IMR-90 (cell line): ENCODE data around the gene PAQR7. TPM values are rescaled to one million over a fixed set of nuclear protein-coding genes. Genes with fewer than 3 reads are reported as not detected.
A peak's percentile ranks its signal among the peaks of the same experiment; 100 is the strongest.

Experiments
- ATAC-seq: fragments of 200-7000 bp; cut with Tn5 transposase; 2 replicates; pipeline ENCODE4 v1.9.1; 2020; ENCODE audit warnings: low read depth, mild to moderate bottlenecking, moderate library complexity
- BruUV-seq: library from RNA; stranded (reverse); fragments of 400-500 nt; replicated peaks from 2 replicates; lab custom pipeline; 2021; lab: Mats Ljungman, UMichigan
- CTCF ChIA-PET: fragments of 300-600 bp; formaldehyde crosslinking; extraction: SDS; loops from one replicate; lab custom pipeline; 2021; ENCODE audit warnings: antibody characterized with exemption; lab: Yijun Ruan, JAX
- POLR2A ChIA-PET: fragments of 300-600 bp; sonication (Branson Sonifier 250); formaldehyde crosslinking; loops from one replicate; lab custom pipeline; 2022; ENCODE audit warnings: antibody characterized with exemption; ENCODE audit not compliant: unreplicated experiment; lab: Charles Lee
- DNase-seq: peaks from one replicate; pipeline ENCODE4 v3.0.0; 2013
- H2AFZ ChIP-seq: replicated peaks from 2 replicates; pipeline ENCODE3; 2013; ENCODE audit warnings: low read length, mild to moderate bottlenecking; ENCODE audit not compliant: poor library complexity
- H2AK5ac ChIP-seq: 2 replicates; pipeline ENCODE4 v1.6.1; 2013; ENCODE audit warnings: low read depth, low read length, inconsistent platforms
- H2AK9ac ChIP-seq: replicated peaks from 2 replicates; pipeline ENCODE3; 2013; ENCODE audit warnings: mild to moderate bottlenecking, low read depth, low read length, moderate library complexity; ENCODE audit not compliant: poor library complexity
- H2BK120ac ChIP-seq: 2 replicates; pipeline ENCODE4 v1.6.1; 2013; ENCODE audit warnings: low read depth, low read length, inconsistent platforms
- H2BK15ac ChIP-seq: 3 replicates; pipeline ENCODE4 v1.6.1; 2013; ENCODE audit warnings: low read depth, low read length, inconsistent platforms
- H2BK20ac ChIP-seq: 2 replicates; pipeline ENCODE4 v1.6.1; 2013; ENCODE audit warnings: low read depth, mild to moderate bottlenecking, inconsistent platforms, low read length, moderate library complexity
- H2BK5ac ChIP-seq: 2 replicates; pipeline ENCODE4 v1.6.1; 2013; ENCODE audit warnings: mild to moderate bottlenecking, low read depth, low read length, inconsistent platforms; ENCODE audit not compliant: poor library complexity, severe bottlenecking
- H3K14ac ChIP-seq: replicated peaks from 2 replicates; pipeline ENCODE4 v1.6.1; 2013; ENCODE audit warnings: low read depth, low read length, inconsistent platforms
- H3K18ac ChIP-seq: 2 replicates; pipeline ENCODE4 v1.6.1; 2013; ENCODE audit warnings: low read depth, low read length, control low read depth
- H3K23ac ChIP-seq: 2 replicates; pipeline ENCODE4 v1.6.1; 2013; ENCODE audit warnings: low read depth, low read length, inconsistent platforms
- H3K27ac ChIP-seq: 2 replicates; pipeline ENCODE4 v1.5.1; 2013; ENCODE audit warnings: mild to moderate bottlenecking, control low read depth, low read length; ENCODE audit not compliant: insufficient read depth
- H3K27me3 ChIP-seq: 2 replicates; pipeline ENCODE4 v1.6.1; 2013; ENCODE audit warnings: low read length; ENCODE audit not compliant: control insufficient read depth, insufficient read depth
- H3K36me3 ChIP-seq: 2 replicates; pipeline ENCODE4 v1.6.1; 2013; ENCODE audit warnings: low read length, mixed read lengths; ENCODE audit not compliant: control insufficient read depth, insufficient read depth
- H3K4ac ChIP-seq: 2 replicates; pipeline ENCODE4 v1.6.1; 2013; ENCODE audit warnings: low read depth, low read length, inconsistent platforms
- H3K4me1 ChIP-seq: 2 replicates; pipeline ENCODE4 v1.6.1; 2013; ENCODE audit warnings: low read length, mixed read lengths; ENCODE audit not compliant: control insufficient read depth, insufficient read depth
- H3K4me2 ChIP-seq: 2 replicates; pipeline ENCODE4 v1.6.1; 2013; ENCODE audit warnings: low read depth, mild to moderate bottlenecking, control low read depth, low read length, moderate library complexity
- H3K4me3 ChIP-seq: 2 replicates; pipeline ENCODE4 v1.5.1; 2013; ENCODE audit warnings: low read depth, mild to moderate bottlenecking, control low read depth, low read length, moderate library complexity; ENCODE audit not compliant: insufficient read depth
- H3K56ac ChIP-seq: 2 replicates; pipeline ENCODE4 v1.6.1; 2013; ENCODE audit warnings: low read length, inconsistent platforms; ENCODE audit not compliant: insufficient read depth; ENCODE audit errors: extremely low read depth
- H3K79me1 ChIP-seq, 2 experiments: 2 replicates each; pipeline ENCODE4 v1.6.1; 2013; ENCODE audit warnings: low read length in 2 of 2, inconsistent platforms in 1 of 2, low read depth in 1 of 2
- H3K9ac ChIP-seq: 2 replicates; pipeline ENCODE4 v1.6.1; 2013; ENCODE audit warnings: low read depth, low read length, control low read depth
- H3K9me1 ChIP-seq: 2 replicates; pipeline ENCODE4 v1.6.1; 2013; ENCODE audit warnings: low read length, inconsistent platforms; ENCODE audit not compliant: insufficient read depth
- H3K9me3 ChIP-seq: 2 replicates; pipeline ENCODE4 v1.6.1; 2013; ENCODE audit warnings: low read length; ENCODE audit not compliant: control insufficient read depth, insufficient read depth
- H4K20me1 ChIP-seq: 2 replicates; pipeline ENCODE4 v1.6.1; 2013; ENCODE audit warnings: low read length, inconsistent platforms; ENCODE audit not compliant: insufficient read depth
- H4K5ac ChIP-seq: 2 replicates; pipeline ENCODE4 v1.6.1; 2013; ENCODE audit warnings: mild to moderate bottlenecking, low read depth, low read length, control low read depth
- H4K8ac ChIP-seq, 2 experiments: 2 replicates each; pipeline ENCODE4 v1.6.1; 2013; ENCODE audit warnings: low read depth in 2 of 2, low read length in 2 of 2, control low read depth in 1 of 2, inconsistent platforms in 1 of 2
- H4K91ac ChIP-seq: 2 replicates; pipeline ENCODE4 v1.6.1; 2013; ENCODE audit warnings: low read depth, low read length, inconsistent platforms; ENCODE audit not compliant: insufficient read depth
- FOS ChIP-seq: fragments of 150-350 bp; IDR thresholded peaks from 2 replicates; pipeline ENCODE4 v1.6.1; 2016; ENCODE audit warnings: low read depth, low read length
- MAFK ChIP-seq: IDR thresholded peaks from 2 replicates; pipeline ENCODE4 v1.6.1; 2012; ENCODE audit warnings: low read depth, low read length, improper control_type of control experiment
- MAZ ChIP-seq: IDR thresholded peaks from 2 replicates; pipeline ENCODE4 v1.6.1; 2012; ENCODE audit warnings: low read depth, mild to moderate bottlenecking, low read length, improper control_type of control experiment, moderate library complexity, borderline replicate concordance
- POLR2A ChIP-seq: IDR thresholded peaks from 2 replicates; pipeline ENCODE4 v1.6.1; 2012; ENCODE audit warnings: mild to moderate bottlenecking, low read depth, low read length
- SMC3 ChIP-seq: fragments of 150-350 bp; IDR thresholded peaks from 2 replicates; pipeline ENCODE4 v1.6.1; 2016; ENCODE audit warnings: low read depth, mild to moderate bottlenecking, antibody characterized with exemption, low read length, moderate library complexity
- WGBS, 2 experiments: methylation state at CpG; one replicate each; pipeline versions ENCODE4 v1.1.5 to v1.1.7; 2013; ENCODE audit warnings: missing lambda C conversion rate in 2 of 2; ENCODE audit not compliant: insufficient read length in 1 of 2; ENCODE audit errors: extremely low coverage in 2 of 2; 5-methylcytosine and 5-hydroxymethylcytosine counted together
- dilution Hi-C: fragments of 300-500 bp; cut with HindIII; formaldehyde crosslinking; loops from one replicate; pipeline ENCODE4 v1.14.3; 2018; ENCODE audit warnings: low sequenced_read_pairs; ENCODE audit not compliant: unreplicated experiment
- in situ Hi-C: fragments of 300-500 bp; cut with MboI; formaldehyde crosslinking; loops from 3 replicates; pipeline ENCODE4 v1.14.3; 2019; ENCODE audit warnings: low sequenced_read_pairs, inconsistent platforms, mixed read lengths
- intact Hi-C: fragments of 100-400 bp; cut with micrococcal nuclease; formaldehyde crosslinking; loops from 2 replicates; pipeline ENCODE4 v1.10.0; 2022
- polyA plus RNA-seq, 3 experiments: library from polyadenylated mRNA; depleted of rRNA; stranded (reverse); fragments of >200 nt; gene quantifications; 2 replicates each; pipeline ENCODE4 v1.2.3, GENCODE V29; 2012; ENCODE audit warnings: low replicate concordance in 1 of 3
- total RNA-seq: library from RNA; depleted of rRNA; stranded (reverse); fragments of >200 nt; gene quantifications from 2 replicates; pipeline ENCODE4 v1.2.3, GENCODE V29; 2012

Gene PAQR7
- total and polyA plus RNA-seq, 2 of the 4 experiments (the other 2 are of a cell fraction), result 9.0 to 12.9 TPM

- Histone ChIP-seq H2AK9ac (peak overlapping the region; percentile 12), H4K20me1 (0 out of 2 replicates have a peak, but pooled peaks cover 4% of the 10 kb centered on the region), H3K27ac (no peak overlapping the region), H3K79me1 (peaks cover 40 to 77% of the 10 kb centered on the region in 2 experiments), H2AFZ (peak overlapping the region; percentile 25), H4K5ac (no peak overlapping the region), H3K4me2 (no peak overlapping the region), H3K9me3 (no peaks in the 10 kb centered on the region), H3K14ac (no peak overlapping the region), H3K4me1 (peaks cover 21% of the 10 kb centered on the region), H3K4me3 (no peak overlapping the region), H2BK120ac (no peak overlapping the region), H2AK5ac (no peak overlapping the region), H3K56ac (no peak overlapping the region), H3K36me3 (peaks cover 38% of the 10 kb centered on the region), H4K8ac (peak overlapping the region in 1 of 2 experiments; percentile 45; a peak in 1 of 4 replicates), H3K27me3 (no peaks in the 10 kb centered on the region), H3K4ac (no peak overlapping the region), H4K91ac (no peak overlapping the region), H3K9me1 (peaks cover 20% of the 10 kb centered on the region), H3K9ac (no peak overlapping the region), H3K23ac (no peak overlapping the region), H3K18ac (no peak overlapping the region), H2BK15ac (no peak overlapping the region), H2BK20ac (no peak overlapping the region), H2BK5ac (no peak overlapping the region)
- in situ Hi-C loops (loop anchor here (5.0 kb wide), 1 partner anchor 100 kb away; the partner anchor contains the start of gene PAFAH2), dilution Hi-C loops (no loop called here), intact Hi-C loops (loop anchor here (5.0 kb wide), 1 partner anchor 75 kb away; no protein-coding TSS in a partner anchor)
- no TSS peak for BruUV-seq
- ATAC-seq, result no peak
- POLR2A ChIA-PET, result no interaction called here
- TF ChIP-seq MAFK (no peak), FOS (no peak), MAZ (no peak), SMC3 (no peak), POLR2A (no peak)
- no peak for DNase-seq
- 100% methylated on average over 1 of the region's 5 CpGs; no CpG with 5 or more reads in 1 of the 2 experiments for WGBS, 2 experiments
- CTCF ChIA-PET, result interaction anchor here (4.3 kb wide), 1 partner anchor 99 kb away, joined by 47 read pairs; the partner anchor contains the start of gene PAFAH2
Measured at GRCh38 chr1:25897754-25898153, 22.2 kb upstream of the PAQR7 start.
